CD4-positive, alpha-beta T cell treated with Interleukin-1 beta for 1 hour (primary cell): ENCODE data around the gene OTOP2.
A peak's percentile ranks its signal among the peaks of the same experiment; 100 is the strongest.

Experiments
- DNase-seq, 2 donors: peaks; one replicate each; pipeline ENCODE4 v3.0.0-alpha.2; 2020 to 2022

Gene OTOP2

DNA sequence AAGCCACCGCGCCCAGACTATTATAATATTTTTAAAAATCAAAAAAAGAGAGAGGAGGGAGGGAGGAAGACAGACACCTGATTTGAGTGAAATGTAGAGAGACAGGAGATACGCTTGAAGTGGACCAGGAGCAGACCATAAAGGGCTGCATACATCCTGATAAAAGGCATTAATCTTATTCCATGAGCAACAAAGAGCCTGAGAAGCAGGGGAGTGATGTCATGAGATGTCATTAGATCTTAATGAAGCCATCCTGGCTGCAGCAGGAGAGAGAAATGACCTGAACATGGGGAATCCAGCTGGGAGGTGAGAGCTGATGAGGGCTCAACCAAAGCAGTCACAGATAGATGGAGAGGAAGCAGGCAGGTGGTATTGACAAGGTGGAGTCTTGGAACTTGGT is 53.7 kb downstream of the OTOP2 start:
- no peak for DNase-seq

DNA sequence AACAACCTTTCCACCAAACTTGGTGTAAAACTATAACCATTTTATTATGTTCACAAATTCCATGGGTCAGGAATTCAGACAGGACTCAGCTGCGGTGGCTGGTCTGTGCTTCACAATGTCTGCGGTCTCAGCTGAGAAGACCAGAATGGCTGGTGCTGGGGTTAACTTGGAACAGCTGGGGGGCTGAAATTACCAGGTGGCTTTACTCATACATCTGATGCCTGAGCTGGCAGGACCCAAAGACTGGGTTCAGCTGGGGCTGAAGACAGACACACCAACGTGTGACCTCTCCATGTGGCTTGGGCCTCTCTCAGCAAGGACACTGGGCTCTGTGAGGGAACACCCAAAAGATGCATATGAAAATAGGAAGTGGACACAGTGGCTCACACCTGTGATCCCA is 54.2 kb downstream of the OTOP2 start:
- no peak for DNase-seq

DNA sequence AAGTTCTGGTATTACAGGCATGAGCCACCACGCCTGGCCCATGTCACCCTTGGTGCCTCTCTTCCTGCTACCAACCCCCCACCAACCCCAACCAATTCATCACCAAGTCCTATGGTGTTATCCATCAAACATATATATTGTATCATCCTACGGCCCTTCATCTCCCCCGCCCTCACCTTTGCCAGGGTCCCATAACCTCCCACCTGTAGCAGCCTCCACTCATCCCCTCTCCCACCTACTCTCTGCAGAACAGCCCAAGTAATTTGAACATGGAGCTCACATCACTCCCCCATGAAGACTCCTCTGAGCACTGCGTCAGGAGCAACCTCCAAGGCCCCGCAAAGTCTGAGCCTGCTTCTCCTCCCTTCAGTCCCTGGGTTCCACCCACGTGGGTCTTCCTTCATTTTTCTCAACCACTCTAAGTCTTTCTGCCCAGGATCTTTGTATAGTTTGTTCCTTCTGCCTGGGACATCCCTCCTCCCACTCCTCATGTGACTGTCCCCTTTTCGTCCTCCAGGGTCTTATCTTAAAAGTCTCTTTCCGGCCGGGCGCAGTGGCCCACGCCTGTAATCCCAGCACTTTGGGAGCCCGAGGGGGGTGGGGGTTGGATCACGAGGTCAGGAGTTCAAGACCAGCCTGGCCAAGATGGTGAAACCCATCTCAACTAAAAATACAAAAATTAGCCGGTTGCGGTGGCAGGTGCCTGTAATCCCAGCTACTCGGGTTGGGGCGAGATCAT is 55.5 kb downstream of the OTOP2 start:
- no peak for DNase-seq

DNA sequence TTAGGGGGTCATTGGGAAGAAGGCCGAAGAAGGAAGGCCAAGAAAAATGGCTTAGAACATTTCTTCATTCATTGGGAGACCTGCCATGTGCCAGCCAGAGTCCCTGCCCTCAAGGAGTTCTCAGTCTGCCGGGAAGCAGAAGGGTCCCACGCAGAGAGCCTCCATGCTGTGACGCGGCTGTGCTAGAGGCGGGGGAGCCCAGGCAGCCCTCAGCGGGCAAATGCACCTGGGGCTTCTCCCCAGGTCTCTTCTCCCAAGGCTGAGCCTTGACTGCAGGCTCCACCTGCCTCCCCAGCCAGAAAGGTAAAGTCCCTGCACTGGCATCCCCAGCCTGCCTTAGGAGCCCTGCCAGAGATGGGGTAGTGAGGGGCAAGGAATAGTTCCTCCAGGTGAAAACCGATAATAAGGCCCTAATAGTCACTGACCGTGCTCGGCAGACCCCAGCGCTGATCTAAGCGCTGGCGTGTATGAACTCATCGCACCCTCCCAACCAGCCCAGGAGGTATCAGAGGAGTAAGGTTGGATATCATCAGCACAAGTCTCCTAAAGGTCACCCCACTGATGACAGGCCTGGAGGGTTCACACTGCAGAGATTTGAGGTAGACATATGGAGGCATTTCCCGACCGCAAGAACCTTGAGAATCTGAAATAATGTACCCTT is 57.4 kb downstream of the OTOP2 start:
- DNase-seq = no peak

DNA sequence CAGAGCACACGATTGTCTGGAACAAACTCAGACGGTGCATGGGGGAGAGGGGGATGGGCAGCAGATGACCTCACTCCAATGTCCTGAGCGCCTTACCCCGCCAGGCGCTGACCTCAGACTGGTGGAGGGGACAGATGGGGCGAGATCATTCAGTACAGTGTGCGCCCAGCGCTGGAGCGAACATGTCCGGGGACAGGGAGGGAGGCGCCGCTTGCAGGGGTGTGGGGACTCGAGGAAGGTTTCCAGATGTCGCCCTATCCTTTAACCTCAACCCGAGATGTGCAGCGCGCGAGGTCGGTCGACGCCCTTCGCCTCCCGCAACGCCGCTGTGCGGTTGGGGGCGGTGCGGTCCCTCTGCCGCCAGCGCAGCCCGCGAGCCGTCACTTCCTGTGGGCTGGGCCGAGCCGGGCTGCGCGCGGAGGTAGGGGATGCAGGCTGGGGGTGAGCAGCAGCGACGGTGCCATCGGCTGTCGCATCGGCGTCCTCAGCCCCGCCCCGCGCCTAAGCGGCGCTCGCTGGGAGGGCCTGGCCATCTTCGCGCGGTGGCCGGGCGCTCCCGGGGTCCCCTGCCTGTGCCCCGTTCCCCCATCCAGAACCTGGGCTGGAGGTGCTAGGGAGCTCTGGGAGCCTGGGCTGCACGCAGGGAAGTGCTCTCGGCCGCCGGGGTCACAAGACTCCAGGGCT is 58.0 kb downstream of the OTOP2 start:
- DNase-seq = peak; percentile 84 to 85

DNA sequence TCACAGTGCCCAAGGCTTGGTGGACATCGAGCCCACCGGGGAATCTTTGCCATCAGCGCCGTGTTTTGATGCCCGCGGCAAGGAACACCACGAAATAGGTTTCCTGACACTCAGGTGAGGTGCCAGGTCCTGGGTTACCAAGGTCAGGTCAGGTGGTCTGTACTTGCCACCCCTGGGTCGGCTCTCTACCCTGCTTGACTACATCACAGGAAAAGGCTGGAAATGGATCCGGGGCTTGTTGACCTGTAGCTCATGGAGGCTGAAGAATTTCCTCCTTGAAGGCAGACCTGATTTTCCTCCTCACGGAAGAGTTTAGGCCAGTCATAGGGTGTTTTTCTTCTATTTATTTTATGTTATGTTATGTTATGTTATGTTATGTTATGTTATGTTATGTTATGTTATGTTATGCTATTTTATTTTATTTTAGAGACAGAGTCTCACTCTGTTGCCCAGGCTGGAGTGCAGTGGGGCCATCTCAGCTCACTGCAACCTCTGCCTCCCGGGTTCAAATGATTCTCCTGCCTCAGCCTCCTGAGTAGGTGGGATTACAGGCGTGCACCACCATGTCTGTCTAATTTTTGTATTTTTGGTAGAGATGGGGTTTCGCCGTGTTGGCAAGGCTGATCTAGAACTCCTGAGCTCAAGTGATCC is 58.7 kb downstream of the OTOP2 start:
- DNase-seq = peak in 1 of 2 donors; percentile 14
